ENCODE data around the gene CSTF1. TPM values are rescaled to one million over a fixed set of nuclear protein-coding genes. Genes with fewer than 3 reads are reported as not detected.
A peak's percentile ranks its signal among the peaks of the same experiment; 100 is the strongest.

The CSTF1 gene
- total and polyA plus RNA-seq, 3 donors from 2014 or later, result 41.8 to 80.6 (median 53.3) TPM

- Histone ChIP-seq H3K9me3 (no peaks in the 10 kb centered on the region), H3K36me3 (ENCODE audit: low read depth, missing control alignments) (no peaks in the 10 kb centered on the region), H3K4me3 (no peak overlapping the region), H3K27ac (peak overlapping the region in 1 of 2 donors; percentile 64), H3K27me3 (no peaks in the 10 kb centered on the region), H3K4me1 (peaks cover 22% of the 10 kb centered on the region)
- DNase-seq, result no peak
- no peak for TF ChIP-seq CTCF (IDR thresholded peaks at IDR 0.05)
- 47 to 52% methylated on average over 7 to 8 of the region's 8 CpGs for WGBS, 2 donors
- intact Hi-C loops (cut with DNase I; ENCODE audit: low total_unique reads), result no loop called here
Observed at GRCh38 chr20:56362833-56363413, 29.5 kb upstream of the CSTF1 start.

- Histone ChIP-seq H3K27ac (no peak overlapping the region), H3K4me3 (no peak overlapping the region), H3K4me1 (peaks cover 22% of the 10 kb centered on the region), H3K27me3 (no peaks in the 10 kb centered on the region), H3K9me3 (no peaks in the 10 kb centered on the region), H3K36me3 (ENCODE audit: low read depth, missing control alignments) (no peaks in the 10 kb centered on the region)
- no peak for TF ChIP-seq CTCF (IDR thresholded peaks at IDR 0.05)
- no peak for TF ChIP-seq POLR2A (IDR thresholded peaks at IDR 0.05)
- WGBS, 2 donors, result 89 to 95% methylated on average over 6 of the region's 6 CpGs
- DNase-seq, result no peak
- intact Hi-C loops (cut with DNase I; ENCODE audit: low total_unique reads), result no loop called here
Observed at GRCh38 chr20:56363491-56363890, 29.0 kb upstream of the CSTF1 start.

GRCh38 chr20:56368351-56369134 lies 23.9 kb upstream of the CSTF1 start:
- no peaks in the 10 kb centered on the region for H3K4me1 ChIP-seq
- DNase-seq, result no peak
- H3K4me3 ChIP-seq, result no peak overlapping the region
- 75 to 76% methylated on average over 6 of the region's 6 CpGs for WGBS, 2 donors
- H3K36me3 ChIP-seq (ENCODE audit: low read depth, missing control alignments), result no peaks in the 10 kb centered on the region
- intact Hi-C loops (cut with DNase I; ENCODE audit: low total_unique reads), result no loop called here
- H3K27ac ChIP-seq, result no peak overlapping the region
- no peak for TF ChIP-seq CTCF (IDR thresholded peaks at IDR 0.05)
- no peak for TF ChIP-seq POLR2A (IDR thresholded peaks at IDR 0.05)
- no peaks in the 10 kb centered on the region for H3K9me3 ChIP-seq
- no peaks in the 10 kb centered on the region for H3K27me3 ChIP-seq

GRCh38 chr20:56369179-56369578 lies 23.3 kb upstream of the CSTF1 start:
- Histone ChIP-seq H3K4me3 (no peak overlapping the region), H3K27ac (no peak overlapping the region), H3K9me3 (no peaks in the 10 kb centered on the region), H3K36me3 (ENCODE audit: low read depth, missing control alignments) (no peaks in the 10 kb centered on the region), H3K27me3 (no peaks in the 10 kb centered on the region), H3K4me1 (no peaks in the 10 kb centered on the region)
- intact Hi-C loops (cut with DNase I; ENCODE audit: low total_unique reads), result no loop called here
- WGBS, 2 donors, result 81 to 89% methylated on average over 4 of the region's 4 CpGs
- DNase-seq, result no peak
- TF ChIP-seq CTCF (IDR thresholded peaks at IDR 0.05), result no peak
- TF ChIP-seq POLR2A (IDR thresholded peaks at IDR 0.05), result no peak

Data from testis (tissue), 3 donors.